ENCODE data around the gene FBXO21.

- TF ChIP-seq CTCF (IDR thresholded peaks at IDR 0.05): no peak
- TF ChIP-seq POLR2A (IDR thresholded peaks at IDR 0.05): no peak
- no peak for TF ChIP-seq POLR2AphosphoS5 (IDR thresholded peaks at IDR 0.05)
These were observed 65.6 kb downstream of the FBXO21 start for GRCh38 chr12:117124421-117125271.
